Frontal cortex (tissue), 4 donors: ENCODE results near the gene TAF8. TPM values are rescaled to one million over a fixed set of nuclear protein-coding genes. Genes with fewer than 3 reads are reported as not detected.

Experiments
- DNase-seq, 2 donors: peaks; one replicate each; pipeline ENCODE4 v3.0.0; 2012; ENCODE audit warnings: low spot score in 2 of 2
- FAIRE-seq: peaks from 2 replicates; lab custom pipeline; 2012; peaks lifted over from hg19 to GRCh38; lab: Jason Lieb, UNC
- small RNA-seq: library from RNA; depleted of rRNA; stranded (forward); fragments of <200 nt; gene quantifications from one replicate; pipeline ENCODE3, GENCODE V24; 2014
- total RNA-seq: library from RNA; depleted of rRNA; stranded (reverse); fragments of >200 nt; gene quantifications from one replicate; pipeline ENCODE4 v1.2.3, GENCODE V29; 2014
- donor health status: control.
- donor health status: control.
- donor health status: control.

TAF8 gene
- total RNA-seq, 1 donor from 2014 or later, result 4.5 TPM

DNA sequence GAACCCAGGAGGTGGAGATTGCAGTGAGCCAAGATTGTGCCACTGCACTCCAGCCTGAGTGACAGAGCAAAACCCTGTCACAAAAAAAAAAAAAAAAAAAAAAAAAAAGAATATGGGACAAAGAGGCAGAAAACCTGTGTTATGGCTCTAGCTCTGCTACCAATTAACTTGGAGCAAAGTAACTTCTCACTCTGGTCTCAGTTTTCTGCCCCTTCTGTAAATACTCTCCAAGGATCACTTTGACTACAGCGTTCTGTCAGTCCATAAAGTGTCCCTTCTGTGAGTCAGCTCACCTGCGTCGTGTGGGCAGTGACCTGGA lies 67.5 kb downstream of the TAF8 start:
- FAIRE-seq, result no peak

DNA sequence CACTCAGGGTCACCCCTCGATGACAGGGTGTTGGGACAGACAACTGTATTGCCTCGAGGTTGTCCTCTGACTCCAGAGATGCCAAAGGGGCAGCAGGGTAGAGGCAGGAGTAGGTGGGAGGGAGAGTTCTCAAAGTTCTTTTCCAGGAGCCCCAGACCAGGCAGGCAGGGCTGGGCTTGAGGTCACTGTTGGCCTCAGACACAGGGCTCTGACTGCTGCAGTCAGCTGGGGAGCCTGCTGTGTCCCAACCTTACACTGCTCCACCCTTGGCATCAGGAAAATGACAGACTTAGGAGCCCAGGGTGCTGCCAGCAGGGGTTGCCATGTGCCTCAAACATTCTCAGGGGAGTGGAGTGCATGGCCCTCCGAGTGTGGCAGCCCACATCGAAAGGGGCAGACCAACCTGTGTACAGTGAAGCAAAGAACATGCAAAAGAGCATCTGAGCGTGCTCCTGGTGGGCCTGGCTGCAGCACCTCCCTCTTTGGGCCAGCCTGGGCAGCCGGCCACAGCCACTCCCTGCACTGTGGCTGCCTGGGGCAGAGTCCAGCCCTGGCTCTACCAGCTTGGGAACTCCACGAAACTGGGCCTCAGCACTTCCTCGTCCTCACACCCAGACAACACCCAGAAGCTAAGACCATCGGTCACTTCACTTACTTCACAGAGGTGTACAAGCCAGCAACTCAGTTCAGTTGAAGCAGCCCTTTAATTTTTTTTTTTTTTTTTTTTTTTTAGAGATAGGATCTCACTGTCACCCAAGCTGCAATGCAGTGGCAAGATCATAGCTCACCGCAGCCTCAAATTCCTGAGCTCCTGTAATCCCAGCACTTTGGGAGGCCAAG lies 68.1 kb downstream of the TAF8 start:
- no peak for FAIRE-seq
- DNase-seq, result no peak

More for the DNA sequence above, 67.5 kb downstream of the TAF8 start:
- DNase-seq, result no peak

DNA sequence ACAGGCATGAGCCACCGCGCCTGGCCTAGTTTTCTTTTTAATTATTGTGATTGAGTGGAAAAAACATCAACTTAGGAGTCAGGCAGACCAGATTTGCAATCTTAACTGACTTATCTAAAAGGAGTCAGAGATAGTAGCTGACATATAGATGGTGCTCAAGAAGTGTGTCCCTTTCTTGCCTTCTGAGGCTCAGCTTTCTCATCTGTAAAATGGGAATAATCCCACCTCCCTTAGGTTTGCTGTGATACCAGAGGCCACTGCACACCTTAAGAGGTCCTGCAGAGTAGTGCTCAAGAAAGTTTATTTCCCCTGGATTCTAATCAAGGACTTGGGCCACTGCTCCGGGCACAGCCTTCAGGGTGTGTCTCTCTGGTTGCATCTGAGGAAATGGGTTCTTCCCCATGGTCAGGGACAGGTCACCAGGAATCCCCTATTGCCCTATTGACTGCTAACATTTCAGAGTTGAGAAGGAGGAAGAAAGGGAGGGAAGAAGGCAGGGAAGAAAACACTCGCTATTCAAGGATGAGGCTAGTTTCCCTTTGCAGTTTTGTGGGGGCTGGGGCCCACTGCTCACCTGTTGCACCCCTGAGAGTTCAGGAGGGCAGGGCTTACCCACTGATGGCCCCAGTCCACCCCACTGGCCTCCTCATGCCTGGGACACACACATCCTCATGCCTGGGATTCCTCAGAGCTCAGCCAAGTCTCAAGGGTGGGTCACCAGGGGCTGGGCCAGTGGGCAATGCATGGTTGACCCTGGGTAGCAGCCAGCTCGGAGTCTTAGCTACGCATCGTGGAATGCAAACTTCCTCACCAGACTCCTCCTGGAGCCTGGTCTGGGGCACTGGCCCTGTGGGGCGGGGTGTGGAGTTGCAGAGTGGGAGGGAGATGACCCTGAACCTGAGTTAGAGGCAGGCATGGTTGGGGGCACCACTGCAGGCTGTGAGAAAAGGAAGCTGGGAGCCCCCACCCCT lies 70.9 kb downstream of the TAF8 start:
- DNase-seq (no peak), FAIRE-seq (no peak)

DNA sequence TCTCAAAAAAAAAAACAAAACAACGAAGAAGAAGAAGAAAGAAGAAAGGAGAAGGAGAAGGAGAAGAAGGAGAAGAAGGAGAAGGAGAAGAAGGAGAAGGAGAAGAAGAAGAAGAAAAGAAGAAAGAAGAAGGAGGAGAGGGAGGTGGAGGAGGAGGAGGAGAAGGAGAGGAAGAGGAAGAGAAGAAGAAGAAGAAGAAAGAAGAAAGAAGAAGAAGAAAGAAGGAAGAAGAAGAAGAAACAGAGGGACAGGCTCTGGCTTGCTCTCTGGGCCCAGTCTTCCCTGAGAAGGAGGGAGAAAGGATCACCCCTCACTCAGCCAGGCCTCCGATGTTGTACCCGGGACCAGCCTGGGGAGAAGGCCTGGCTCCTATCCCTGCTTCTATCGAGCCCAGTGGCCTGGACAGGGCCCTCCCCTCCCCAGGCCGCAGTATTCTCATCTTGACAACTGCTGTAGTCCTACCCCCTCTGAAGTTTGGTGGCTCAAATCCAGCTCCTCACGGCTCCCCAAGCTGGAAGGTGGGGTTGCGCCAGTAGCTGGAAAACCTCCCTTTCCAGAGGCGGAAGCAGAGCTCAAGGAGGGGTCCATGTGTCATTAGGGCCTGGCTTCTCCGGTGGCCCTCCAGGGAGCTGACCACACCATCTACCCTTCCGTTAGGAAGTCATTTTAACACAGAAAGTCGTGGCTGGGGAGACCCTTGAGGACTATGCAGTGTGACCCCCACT lies 73.2 kb downstream of the TAF8 start:
- DNase-seq (no peak), FAIRE-seq (no peak)

DNA sequence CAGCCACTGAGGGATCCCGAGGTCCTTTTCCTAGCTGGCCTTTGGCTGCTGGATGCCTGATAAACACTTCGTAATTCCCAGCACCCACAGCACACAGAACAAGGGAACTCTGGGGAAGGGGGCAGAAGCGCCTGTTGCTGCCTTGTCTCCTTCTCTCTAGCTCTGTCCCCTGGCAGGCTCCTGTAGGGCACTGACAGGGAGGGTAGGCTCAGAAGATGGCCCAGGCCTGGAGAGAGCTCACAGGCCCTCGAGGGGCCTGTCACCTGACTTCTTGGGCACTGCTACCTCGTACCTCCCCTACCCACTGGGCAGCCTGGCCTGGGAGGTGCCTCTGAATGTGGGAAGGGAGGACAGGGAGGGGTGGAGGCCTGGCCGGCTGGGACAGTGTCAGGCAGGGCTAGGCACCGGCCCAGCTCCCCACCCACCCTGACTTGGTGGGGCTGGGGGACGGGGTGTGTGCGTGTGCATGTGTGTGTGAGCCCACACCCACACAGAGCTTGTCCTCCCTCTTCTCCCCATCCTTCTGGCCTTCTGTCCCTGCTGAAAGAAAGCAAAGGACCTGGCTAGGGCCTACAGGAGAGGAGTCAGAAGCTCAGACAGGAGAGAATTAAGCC lies 74.0 kb downstream of the TAF8 start:
- no peak for FAIRE-seq
- no peak for DNase-seq

DNA sequence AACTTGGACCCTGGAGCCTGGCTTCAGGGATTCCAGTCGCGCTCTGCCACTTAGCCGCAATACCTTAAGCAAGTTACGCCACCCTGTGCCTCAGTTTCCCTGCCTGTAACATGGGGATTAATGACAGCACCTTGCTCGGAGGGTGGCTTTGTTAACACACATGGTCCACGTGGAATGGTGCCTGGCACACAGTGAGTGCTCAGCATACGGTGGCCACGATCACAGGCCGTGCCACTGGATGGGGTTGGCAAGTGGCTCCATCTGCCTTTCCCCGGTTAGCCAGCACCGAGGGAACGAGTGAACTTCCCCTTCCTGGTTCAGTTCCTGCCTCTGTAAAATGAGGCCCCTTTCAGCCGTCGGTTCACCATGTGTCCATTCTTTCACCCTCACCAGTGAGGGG lies 74.9 kb downstream of the TAF8 start:
- no peak for DNase-seq
- FAIRE-seq, result no peak

DNA sequence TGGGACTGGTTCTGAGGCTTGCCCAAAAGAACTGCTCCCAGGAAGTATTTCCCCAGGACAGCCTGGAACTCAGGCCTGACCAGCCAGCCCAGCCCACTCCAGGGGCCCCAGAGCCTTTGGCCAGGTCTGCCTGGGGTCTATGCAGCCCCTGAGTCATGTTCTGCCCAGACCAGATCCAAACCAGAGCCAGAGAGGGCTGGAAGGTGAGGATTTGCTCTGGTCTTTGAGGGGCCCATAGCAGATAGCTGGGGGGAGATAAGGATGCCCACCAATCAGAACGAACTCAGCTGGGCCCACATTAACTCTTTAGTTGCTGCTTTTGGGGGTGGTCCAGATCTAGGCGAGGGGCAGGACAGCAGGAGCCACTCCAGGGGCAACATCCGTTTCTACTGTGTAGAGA lies 75.3 kb downstream of the TAF8 start:
- DNase-seq, result no peak
- FAIRE-seq, result no peak

DNA sequence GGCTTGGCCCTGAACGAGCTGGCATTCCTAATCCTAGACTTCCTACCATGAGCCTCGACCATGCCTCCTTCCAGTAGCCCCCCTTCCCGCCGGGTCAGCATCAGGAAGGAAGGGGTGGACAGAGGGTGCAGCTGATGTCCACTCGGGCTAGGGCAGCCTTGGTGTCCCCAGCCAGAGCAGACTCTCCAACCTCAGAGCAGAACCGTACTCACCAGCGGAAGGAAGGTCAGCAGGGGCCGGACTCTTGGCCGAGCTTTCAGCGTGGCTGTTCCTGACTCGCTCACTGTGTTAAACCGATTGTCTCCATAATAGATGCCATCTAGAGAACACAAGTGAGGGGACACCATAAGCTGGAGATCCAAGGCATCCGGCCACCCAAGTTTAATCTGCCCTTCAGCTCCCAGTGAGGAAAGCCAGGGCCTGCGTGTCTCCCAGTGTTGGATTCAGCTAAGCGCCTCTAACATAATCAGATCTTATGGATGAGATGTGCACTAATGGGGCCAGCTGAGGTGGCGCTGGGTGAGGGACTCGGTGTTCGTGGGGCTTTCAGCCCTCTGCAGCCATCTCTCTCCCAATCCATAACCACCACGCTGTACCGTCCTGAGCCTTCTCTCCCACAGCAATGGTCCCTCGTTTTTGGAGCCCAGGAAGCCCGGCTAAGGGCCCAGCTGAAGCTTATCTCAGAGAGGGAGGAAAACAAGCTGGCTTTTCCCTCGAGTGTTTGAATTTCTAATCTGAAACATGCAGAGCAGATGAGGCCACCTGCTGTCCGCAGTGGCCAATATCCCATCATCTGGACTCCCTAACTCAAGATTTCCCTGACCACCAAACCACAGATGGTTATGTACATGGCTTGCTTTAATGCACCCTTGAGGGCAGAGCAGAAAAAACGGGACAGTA lies 78.4 kb downstream of the TAF8 start:
- DNase-seq (no peak), FAIRE-seq (no peak)

DNA sequence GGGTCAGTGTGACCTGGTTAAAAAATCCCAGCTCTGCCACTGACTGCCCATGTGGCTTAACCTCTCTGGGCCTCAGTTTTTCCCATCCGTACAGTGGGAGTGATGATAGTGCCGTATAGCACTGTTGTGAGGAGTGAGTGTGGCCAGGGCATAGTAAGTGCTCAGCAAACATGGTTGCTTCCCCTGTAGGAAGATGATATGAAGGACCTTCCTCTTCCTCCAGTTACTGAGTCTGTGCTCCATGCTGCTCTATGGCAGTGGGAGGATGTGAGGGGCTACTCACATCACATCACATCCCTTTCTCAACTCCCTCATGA lies 79.0 kb downstream of the TAF8 start:
- FAIRE-seq (no peak), DNase-seq (no peak)

DNA sequence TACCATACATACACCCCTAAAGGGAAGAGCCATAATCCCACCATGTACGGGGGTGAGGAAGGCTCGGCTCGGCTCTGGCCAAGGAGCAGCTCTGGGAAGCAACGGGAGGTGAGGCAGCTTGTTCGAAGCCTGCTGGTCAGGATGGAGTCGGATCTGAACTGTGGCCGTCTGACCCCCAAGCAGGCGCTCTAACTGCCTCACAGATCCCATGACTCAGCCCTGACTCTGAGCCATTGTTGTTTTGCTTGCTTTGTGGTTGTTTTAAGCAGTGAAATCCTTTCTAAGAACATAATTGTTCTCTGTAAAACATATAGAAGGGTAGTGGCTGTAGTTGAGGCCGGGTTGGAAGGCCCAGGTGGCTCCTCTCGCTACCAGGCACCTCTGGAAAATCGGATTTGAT lies 81.2 kb downstream of the TAF8 start:
- FAIRE-seq, result no peak
- DNase-seq, result no peak

DNA sequence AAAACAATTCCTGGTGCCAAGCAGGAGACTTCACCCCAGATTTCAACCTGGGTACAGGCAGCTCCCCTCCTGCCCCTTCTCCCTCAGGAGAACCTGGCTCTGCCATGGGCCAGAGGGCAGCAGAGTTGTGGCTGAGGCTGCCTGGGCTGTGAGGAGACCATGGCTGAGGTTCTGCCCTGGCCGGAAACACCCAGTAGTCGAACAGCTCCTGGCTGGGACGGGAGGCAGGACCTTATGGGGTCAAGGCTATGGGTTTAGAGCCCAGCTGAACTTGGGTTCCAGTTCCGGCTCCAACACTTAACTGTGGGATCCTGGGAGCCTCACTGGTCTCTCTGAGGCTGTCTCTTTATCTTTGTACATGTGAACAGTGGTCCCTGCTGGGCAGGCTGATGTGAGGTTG lies 83.6 kb downstream of the TAF8 start:
- no peak for DNase-seq
- no peak for FAIRE-seq

DNA sequence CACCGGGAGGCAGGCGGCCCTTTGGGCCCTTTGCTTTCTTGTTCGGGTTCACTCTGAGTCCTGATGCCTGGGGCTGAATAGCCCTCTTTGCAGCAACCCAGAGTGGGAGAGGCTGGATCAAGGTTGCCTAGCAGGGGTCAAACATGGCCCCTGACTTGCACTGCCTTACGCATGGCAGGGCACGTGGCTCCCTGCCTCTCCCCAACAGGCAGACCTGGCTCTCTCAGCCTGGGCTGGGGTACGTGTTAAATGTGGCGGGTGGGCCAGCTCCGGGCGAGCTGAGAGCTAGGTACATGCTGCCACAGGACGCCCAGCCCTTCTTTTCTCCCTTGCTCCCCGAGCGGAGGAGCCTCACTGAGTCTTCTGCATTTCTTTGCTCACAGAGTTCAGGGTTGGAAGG lies 84.8 kb downstream of the TAF8 start:
- FAIRE-seq (no peak), DNase-seq (no peak)

DNA sequence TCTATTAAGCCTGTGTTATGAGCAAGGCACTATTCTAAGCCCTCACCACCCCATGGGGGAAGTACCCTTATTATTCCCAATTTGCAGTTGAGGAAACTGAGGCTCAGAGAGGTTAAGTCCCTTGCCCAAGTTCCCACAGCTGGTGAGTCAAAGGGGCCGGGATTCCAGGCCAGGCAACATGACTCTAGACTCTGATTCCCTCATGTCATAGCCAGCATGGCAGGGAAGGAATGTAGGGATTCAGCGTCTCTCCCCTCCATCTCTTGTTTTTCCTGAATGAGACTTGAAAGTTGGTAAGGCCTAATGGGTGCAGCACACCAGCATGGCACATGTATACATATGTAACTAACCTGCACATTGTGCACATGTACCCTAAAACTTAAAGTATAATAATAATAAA lies 85.4 kb downstream of the TAF8 start:
- DNase-seq, result no peak
- no peak for FAIRE-seq

DNA sequence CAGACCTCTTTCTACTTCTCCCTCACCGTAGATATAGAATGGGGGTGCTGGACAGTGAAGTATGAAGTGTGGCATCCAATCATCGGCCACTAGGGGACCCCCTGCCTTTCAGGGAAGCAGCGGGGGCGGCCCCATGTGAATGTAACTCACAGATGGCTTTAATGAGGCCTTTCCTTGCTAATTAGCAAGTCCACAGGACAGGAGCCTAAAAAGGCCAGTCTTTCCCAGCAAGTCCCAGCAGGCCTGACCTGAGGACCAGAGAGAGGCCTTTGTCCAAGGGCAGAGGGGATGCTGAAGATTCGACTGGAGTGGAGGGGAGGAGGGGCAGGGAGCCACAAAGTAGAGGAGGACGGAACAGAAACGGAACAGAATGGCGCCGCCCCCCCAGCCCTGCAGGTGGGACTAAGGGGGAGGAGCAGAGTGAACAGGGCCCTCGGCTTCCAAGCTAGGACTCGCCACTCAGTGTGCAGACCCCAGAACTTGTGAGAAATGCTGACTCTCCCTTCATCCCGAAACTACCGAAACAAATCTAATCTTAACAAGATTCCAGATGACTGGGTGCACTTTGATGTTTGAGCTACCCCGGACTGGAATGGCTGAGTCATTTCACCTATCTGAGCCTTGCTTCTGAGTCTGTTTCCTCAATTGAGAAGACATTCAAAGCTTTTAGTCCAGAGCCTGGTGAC lies 86.3 kb downstream of the TAF8 start:
- DNase-seq (no peak), FAIRE-seq (no peak)

Small RNAs within 50 kb of the gene (small RNA-seq; reads per million reads assigned to genes)
- not detected for gene RNU6-761P

Other genes starting within 250 kb of the TAF8 start
- gene USP49, start 155.1 kb upstream of the TAF8 start, total RNA-seq, result 10.6 TPM
- gene MED20, start 129.4 kb upstream of the TAF8 start, total RNA-seq, result 16.7 TPM
- 14.7 TPM for gene BYSL, start 129.0 kb upstream of the TAF8 start, total RNA-seq
- 12.6 TPM for gene CCND3, start 108.7 kb upstream of the TAF8 start, total RNA-seq
- under 0.01 TPM for gene C6orf132, start 92.1 kb downstream of the TAF8 start, total RNA-seq
- gene GUCA1A, start 122.8 kb downstream of the TAF8 start, total RNA-seq, result 1.2 TPM
- 0.41 TPM for gene GUCA1B, start 144.4 kb downstream of the TAF8 start, total RNA-seq
- 51.4 TPM for gene MRPS10, start 167.3 kb downstream of the TAF8 start, total RNA-seq